ENCODE data around the gene KCNJ16.

The KCNJ16 gene

DNA sequence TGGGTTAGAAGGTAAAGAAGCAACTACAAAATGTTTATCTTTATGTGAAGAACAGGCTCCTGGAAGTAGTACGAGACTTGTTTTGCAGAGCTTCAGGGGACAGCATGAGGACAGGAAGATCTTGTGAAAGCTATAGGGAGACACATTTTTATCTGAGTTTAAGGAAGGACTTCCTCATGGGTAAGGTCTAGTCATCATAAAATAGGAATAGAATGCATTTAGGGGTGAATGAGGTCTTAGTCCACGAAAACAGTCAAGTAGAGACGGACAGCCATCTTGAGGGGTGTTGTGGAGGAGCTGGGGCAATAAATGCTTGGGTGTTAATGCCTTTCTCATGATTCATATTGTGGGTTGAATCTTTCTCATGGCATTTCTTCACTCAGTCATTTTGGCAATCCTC, 24.3 kb downstream of the KCNJ16 start:
- no peak for DNase-seq (ENCODE audit: low read depth)

DNA sequence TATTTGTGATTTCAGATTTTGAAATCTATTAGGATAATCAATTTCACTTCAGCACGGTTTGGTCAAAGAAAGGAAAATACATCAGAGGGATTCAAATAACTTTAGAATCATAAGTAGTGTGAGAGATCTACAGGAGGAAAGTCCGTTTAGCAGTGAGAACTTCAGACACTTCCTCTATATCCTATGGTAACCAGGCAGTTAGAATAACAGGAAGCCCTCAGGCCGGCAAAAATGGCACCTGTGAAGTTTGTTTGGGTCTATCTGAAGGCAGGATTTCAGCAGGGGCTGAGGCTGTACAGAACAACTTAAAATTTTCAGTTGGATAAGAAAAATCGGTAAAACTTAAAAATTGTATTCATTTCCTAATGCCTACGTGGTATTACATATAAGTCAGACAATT, 24.9 kb downstream of the KCNJ16 start:
- no peak for DNase-seq (ENCODE audit: low read depth)

DNA sequence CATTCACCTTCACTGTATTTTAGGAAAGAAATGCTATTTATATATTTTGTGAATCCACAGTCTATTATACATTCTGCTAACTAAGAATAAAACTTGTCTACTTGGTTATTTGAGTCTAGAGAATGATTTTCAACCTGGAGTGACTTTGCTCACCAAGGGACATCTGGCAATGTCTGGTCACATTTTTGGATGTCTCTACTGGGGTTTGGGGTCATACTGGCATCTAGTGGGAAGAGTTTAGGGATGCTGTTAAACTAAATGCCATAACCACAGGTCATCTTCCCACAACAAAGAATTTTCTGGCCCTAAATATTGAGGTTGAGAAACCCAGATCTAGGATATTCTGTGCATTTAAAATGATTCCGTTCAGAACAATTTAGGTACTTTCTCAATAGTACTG, 26.0 kb downstream of the KCNJ16 start:
- no peak for DNase-seq (ENCODE audit: low read depth)

DNA sequence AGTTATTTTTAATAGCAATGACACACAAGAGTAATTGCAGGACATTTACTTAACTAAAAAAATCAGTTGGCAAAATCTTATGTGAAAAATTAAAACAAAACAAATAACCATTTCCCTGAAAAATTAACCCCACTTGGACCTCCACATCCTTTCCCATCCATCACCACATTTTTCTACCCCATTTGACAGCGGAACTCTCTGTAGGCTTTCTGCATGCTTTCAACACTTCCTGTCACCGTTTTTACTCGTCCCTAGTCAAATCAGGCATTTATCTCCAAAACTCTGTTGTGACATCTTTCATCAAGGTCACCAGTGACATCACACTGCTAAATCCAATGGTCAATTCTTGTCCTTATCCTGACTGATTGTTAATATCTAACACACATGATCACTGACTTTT, 27.5 kb downstream of the KCNJ16 start:
- no peak for DNase-seq (ENCODE audit: low read depth)

DNA sequence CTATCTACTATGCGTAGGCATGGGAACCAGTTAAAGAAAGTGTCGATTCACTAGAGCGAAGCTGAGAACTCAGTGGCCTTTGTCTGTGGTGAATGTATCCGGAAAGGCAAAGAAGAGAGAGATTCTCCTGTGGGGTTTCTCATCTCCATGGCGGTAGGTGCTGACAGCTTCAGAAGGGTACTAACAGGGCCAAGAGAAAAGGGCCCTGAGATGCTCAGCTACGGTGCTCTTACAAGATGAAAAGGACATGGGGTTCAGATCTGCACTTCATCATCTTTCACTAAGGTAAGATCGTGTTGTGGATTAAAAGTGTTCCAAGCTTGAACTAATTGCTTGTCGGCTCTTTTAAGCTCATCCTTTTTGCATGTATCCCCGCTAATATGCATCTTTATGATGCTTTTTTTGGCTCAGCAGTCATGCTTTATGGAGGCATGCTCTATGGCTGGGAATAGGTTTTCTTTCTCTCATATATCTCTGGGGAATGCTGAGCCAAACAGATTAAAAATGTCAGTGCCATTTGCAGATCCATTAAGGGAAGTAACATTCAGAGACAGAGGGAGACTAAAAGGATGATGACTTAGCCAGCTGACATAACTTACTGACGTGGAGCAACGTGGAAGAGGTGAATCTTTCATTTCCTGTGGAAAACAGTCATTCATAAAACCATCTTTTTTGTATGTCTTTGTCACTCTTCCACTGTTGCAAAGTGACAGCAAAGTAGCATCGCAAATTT, 29.9 kb downstream of the KCNJ16 start:
- DNase-seq (ENCODE audit: low read depth): no peak

DNA sequence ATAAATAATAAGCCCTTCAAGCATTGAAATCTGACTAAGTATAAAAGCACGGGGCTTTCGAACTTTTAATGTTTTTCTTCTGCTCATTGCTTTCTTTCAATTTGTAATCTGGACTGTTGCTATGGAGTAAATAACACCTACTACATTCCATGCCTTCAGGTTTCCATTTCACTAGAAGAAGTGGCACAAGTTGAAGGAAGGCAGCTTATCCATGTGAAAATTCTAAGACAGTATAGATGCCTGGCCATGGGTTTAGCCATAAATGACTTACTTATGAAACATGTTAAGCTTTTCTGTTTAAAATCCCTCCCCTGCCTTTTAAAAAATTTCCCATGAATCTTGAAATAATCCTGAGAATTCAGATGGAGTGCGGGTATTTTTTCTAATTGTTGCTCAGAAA, 30.6 kb downstream of the KCNJ16 start:
- no peak for DNase-seq (ENCODE audit: low read depth)

DNA sequence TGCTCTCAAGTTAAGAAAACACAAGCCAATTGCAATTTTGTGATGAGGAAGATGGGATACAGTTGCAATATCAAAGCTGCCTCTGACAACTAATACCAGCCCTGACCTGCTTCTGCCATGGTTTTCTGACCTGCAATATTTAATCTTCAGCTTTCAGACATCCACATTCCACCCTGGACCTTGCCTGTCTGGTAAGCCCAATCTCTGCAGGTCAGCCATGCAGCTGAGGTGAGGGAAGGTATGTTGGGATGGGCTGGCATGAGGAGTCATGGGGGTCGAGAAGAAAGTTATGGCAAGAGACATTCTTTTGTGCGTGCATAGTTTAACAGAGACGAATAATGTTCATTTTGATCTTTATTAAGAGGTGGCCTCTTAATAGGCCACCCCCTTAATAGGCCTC, 31.5 kb downstream of the KCNJ16 start:
- no peak for DNase-seq (ENCODE audit: low read depth)

DNA sequence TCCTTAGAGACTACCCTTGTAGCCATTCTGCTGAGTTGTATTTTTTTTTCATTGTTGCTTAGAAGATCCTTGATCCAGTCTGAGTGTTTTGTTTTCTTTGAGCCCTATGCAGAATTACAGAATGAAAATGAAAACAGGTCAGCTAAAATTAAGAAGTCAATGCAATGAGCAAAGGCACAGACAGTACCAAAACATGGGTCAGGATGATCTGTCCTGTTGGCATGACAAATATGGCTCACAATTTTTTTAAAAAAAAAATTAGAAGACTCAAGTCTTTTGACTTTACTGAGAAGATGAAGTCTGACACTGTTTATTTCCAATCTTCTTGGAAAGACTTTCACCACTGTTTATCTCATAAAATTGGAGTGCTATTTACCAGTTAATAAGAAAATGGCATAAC, 32.4 kb downstream of the KCNJ16 start:
- DNase-seq (ENCODE audit: low read depth): no peak

DNA sequence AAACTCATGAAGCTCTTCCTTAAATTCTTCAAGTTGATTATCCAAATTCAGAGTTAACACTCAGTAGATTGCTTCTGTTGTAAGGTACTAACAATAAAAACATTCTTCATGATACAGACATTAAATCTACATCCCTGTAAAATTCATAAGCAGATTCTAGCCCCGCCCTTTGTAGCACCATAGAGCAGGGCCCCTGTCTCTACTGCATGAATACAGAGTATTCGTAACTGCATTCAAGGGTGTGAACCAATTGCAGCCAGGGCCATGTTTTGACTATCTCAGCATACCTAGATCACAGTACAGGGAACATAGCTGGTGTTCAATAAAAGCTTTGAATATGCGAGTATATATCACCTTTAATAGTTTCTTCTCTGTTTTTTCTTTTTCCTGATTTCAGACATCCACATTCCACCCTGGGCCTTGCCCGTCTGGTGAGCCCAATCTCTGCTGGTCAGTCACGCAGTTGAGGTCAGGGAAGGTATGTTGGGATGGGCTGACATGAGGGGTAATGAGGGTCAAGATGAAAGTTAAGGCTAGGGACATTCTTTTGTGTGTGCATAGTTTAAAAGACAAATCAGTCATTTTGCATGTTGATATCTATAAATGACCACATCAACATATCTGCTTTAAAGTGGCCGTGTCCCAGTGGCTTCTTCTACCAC, 33.0 kb downstream of the KCNJ16 start:
- DNase-seq (ENCODE audit: low read depth): no peak

DNA sequence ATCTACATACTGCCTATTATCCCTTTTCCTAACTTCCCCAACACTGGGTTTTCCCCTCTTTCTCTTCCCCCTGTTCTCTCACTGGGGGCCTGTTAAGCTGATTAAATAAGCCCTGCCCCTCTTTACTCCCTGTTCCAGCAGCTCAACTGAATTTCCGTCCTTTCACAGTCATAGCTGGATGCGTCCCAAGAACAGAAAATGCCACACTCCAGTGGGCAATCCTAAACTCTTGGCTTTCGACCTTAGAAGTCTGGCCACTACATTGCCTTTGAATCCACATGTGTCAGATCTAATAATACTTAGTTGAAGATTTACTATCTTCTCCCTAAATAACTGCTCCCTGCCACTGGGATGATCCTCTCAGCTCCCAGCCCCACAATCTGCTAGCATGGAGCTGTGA, 34.5 kb downstream of the KCNJ16 start:
- no peak for DNase-seq (ENCODE audit: low read depth)

DNA sequence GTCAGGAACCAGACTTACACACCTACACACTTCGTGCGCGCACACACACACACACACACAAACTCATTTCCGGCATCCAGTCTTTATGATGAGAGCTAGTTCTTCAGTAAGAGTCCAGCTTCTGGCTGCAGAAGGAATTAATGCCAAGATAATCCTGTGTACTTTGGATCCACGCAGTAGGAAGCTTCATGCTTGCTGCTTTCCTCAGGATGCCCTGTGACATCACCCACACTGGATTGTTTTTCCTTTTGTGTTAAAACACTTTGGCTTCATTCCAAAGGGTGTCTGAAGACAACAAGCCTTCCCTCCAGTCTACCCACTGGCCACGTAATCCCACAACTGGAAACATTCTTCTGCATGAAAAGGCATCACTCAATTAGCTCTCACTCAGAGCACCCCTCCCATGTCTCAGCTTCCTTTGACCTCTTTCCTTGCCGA, 35.4 kb downstream of the KCNJ16 start:
- DNase-seq (ENCODE audit: low read depth): no peak

DNA sequence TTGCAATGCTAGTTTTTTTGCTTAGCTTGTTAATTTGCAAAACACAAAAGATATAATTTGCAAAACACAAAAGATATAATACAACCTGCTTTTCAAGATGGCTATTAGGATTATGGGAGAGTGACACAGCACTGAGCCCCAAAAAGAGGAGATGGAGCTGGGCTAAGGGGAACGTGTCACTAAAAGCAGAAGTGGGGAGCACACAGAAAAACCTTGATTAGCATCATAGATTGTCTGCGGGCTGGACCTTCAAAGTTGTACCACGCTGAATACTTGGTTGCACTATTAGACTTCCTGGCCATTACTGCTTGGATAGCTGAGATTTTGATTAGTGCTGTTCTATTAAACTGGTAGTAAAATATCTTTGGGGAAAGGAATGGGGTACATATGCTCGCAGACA, 36.2 kb downstream of the KCNJ16 start:
- DNase-seq (ENCODE audit: low read depth): no peak

DNA sequence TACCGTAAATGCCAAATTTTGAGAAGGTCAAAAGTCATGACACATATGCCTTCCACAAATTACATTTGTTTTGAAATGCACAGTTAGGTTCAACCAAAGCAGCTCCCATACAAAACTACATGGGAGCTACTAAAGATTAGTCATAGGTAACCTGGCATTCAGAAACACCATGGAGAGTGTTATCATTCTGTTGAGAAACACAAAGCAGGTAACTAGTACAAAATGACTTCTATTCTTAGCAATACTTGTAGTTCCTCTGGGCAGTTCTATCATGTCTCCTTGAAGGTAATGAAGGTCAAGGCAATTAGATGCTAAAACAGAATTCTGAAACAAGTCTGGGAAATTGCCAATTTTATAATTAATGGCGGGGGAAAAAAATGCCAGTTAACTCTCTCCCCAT, 39.4 kb downstream of the KCNJ16 start:
- no peak for DNase-seq (ENCODE audit: low read depth)

DNA sequence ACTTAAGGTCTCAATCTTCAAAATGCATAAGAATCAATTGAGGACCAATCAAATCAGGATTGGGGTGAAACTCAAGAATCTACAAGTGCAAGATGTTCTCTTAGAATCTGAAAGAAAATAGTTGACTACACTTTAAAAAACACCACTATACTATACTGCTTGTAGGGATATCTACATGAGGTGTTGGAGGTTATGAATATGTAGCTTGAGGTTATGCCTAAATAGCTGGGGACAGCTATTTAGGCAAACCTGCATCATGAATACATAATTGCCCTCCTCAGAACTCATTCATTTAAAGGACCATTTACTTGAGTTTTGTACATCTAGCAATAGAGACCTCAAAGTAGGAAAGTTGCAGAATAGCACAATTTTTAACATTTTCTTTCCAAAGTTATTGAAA, 40.1 kb downstream of the KCNJ16 start:
- DNase-seq (ENCODE audit: low read depth): no peak

DNA sequence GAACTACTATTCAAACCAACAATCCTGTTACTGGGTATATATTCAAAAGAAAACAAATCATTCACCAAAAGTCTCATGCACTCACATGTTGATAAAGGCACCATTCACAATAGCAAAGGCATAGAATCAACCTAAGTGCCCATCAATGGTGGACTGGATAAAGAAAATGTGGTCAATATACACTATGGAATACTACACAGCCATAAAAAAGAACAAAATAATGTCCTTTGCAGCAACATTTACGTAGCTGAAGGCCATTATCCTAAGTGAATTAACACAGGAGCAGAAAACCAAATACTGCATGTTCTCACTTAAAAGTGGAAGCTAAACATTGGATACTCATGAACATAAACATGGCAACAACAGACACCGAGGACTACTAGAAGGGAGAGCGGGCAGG, 41.9 kb downstream of the KCNJ16 start:
- no peak for DNase-seq (ENCODE audit: low read depth)

DNA sequence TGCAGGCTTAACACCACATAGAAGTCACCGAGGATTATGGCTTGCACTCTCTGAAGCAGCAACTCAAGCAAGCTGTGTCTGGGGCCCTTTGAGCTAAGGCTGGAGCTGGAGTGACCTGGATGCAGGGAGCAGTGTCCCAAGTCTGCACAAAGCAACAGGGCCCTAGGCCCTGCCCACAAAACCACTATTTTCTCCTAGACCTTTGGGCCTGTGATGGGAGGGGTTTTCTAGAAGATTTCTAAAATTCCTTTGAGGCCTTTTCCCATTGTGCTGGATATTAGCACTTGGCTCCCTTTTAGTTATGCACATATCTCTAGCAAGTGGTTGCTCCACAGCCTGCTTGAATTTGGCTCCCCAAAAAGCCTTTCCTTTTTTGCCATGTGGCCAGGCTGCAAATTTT, 44.5 kb downstream of the KCNJ16 start:
- DNase-seq (ENCODE audit: low read depth): no peak

DNA sequence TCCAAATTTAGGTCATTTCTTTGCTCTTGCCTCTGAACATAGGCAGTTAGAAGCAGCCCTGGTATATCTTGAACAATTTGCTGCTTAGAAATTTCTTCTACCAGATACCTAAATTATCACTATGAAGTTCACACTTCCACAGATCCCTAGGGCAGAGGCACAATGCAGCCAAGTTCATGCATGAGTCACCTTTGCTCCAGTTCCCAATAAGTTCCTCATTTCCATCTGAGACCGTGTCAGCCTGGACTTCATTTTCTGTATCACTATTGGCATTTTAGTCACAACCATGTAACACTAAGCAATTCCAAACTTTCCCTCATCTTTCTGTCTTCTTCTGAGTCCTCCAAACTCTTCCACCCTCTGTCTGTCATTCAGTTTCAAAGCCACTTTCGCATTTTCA, 45.0 kb downstream of the KCNJ16 start:
- no peak for DNase-seq (ENCODE audit: low read depth)

DNA sequence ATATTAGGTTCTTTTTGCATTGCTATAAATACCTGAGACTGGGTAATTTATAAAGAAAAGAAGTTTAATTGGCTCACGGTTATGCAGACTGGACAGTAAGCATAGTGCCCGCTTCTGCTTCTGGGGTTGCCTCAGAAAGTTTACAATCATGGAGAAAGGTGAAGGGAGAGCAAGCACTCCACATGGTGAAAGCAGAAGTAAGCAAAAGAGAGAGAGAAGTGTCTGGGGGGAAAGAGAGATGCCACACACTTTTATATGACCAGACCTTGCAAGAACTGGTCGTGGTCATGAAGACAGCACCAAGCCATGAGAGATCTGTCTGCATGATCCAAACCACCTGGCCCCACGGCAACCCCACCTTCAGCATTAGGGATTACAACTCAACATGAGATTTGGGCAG, 45.4 kb downstream of the KCNJ16 start:
- DNase-seq (ENCODE audit: low read depth): no peak

DNA sequence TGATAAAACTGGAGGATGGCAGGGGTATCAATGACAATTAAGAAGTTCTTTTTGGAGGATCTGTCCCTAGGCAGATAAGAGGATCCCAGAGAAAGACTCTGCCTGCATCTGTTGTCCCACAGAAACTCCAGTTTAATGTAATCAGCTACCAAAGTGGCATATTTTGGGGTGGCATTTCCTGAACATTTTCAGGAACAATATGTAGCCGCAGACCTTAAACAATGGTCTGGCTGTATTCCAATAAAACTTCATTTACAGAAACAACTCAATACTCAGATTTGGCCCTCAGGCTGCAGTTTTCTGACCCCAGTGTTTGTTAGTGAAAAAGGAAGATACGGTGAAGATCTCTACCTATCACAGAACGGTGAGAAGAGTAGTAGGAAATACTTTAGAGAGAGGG, 46.1 kb downstream of the KCNJ16 start:
- no peak for DNase-seq (ENCODE audit: low read depth)

DNA sequence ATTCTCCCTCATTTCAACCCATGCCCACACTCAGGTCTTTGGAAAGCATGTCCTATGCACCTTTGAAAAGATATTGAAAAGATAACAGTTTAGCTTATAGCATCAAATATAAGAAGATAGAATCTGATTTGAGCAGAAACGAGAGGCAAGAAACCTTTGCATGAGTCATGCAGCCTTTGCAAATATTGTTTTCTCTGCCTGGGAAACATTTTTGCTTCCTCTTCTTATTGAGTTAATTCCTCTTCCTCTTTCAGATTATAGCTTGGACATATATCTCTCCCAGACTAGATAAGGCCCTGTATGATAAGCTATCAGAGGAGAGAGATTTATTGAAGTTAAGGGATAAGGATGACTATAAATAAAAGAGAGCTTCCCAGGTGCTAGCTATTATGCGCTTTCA, 48.2 kb downstream of the KCNJ16 start:
- no peak for DNase-seq (ENCODE audit: low read depth)

DNA sequence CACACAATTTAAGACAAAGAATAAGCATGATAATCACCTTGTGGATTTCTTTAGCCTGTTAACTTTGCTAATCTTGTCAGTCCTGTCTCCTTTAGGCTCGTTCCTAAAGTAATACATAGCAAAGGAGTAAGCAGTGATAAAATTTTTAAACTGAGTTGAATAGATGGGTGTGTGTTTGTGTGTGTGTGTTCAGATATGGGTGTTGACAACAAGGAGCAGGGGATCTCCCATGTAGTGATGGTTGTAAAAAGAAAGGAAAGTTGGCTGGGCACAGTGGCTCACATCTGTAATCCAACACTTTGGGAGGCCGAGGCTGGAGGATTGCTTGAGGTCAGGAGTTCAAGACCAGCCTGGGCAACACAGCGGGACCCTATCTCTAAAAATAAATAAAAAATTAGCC, 49.7 kb downstream of the KCNJ16 start:
- DNase-seq (ENCODE audit: low read depth): no peak

DNA sequence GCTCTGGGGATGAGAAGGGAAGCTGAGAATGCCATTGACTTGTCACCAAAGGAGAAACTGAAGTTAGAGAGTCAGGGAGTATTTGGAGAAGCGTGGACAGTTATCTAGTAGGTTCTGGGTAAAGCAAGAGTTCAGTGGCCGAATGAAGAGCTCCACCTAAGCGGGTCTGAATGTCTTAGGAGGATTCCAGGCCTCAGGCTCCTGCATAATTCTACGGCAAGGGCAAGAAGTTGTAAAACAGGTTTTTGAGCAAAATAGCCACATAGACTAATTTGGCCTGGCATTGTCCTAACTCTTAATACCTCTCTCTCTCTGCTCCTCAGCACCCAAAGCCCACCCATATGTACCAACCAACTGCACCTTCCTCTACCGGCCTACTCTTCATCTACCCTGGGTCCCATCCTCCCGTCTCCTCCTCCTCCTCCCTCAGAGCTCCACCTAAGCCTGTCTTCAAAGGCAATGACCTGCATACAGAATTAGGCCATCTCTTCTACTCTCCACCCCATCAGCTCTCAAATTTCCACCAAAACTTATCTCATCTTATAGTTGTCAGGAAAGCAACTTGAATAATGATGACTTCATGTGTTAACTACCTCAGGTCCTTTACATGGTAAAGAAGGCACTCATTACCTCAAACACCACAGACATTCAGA, 52.3 kb downstream of the KCNJ16 start:
- no peak for DNase-seq (ENCODE audit: low read depth)

DNA sequence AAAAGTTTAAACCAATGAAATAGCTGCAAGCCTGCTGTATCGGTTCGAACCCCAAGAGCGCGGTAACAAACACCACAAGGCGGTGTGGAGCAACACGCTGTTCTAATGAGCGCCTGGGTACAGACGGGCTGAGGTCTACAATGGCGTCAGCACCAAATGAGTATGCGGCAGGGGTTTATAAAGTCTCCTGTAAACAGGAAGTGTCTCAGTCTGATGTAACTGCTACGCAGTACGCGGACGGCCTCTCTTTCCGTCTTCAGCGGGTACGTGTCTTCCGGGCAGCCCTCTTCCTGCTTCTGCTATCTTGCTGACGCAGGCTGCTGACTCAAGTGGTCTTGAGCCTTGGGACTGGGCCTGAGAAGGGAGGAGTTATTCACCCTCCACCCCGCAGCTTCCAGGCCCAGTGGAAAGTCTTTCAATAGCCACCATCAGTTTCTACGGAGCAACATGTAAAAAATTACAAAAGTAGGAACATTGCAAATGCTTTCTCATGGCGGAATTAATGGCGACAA, 53.8 kb downstream of the KCNJ16 start:
- DNase-seq (ENCODE audit: low read depth): no peak

All from activated T-cell treated with anti-CD3 and anti-CD28 coated beads for 1 hour (primary cell).